Activated CD4-positive, alpha-beta T cell treated with anti-CD3 and anti-CD28 coated beads for 36 hours (primary cell): ENCODE results near the gene MAGEA11. TPM values are rescaled to one million over a fixed set of nuclear protein-coding genes. Genes with fewer than 3 reads are reported as not detected.
"Not testable (repeated sequence)": the region's sequence is repeated elsewhere in the genome, so short reads cannot be mapped to it uniquely, and the experiment has no call there.

Source experiments
- ATAC-seq: fragments of 200-7000 bp; cut with Tn5 transposase; one replicate; pipeline ENCODE4 v1.10.0; 2021; ENCODE audit warnings: mild to moderate bottlenecking, moderate library complexity
- CTCF ChIA-PET: fragments of 350-600 bp; sonication (Branson Sonifier 250); formaldehyde crosslinking; loops from one replicate; lab custom pipeline; 2021; ENCODE audit warnings: antibody characterized with exemption; lab: Charles Lee
- POLR2A ChIA-PET: fragments of 350-600 bp; sonication (Branson Sonifier 250); formaldehyde crosslinking; loops from one replicate; lab custom pipeline; 2021; ENCODE audit warnings: antibody characterized with exemption, inconsistent platforms; lab: Charles Lee
- DNase-seq: peaks from one replicate; pipeline ENCODE4 v3.0.0-alpha.2; 2020
- H3K27ac Mint-ChIP-seq: one replicate; pipeline ENCODE4 v1.8.0; 2021; ENCODE audit warnings: mixed read lengths
- H3K27me3 Mint-ChIP-seq: one replicate; pipeline ENCODE4 v1.8.0; 2021; ENCODE audit warnings: mixed read lengths
- H3K36me3 Mint-ChIP-seq: one replicate; pipeline ENCODE4 v1.8.0; 2021; ENCODE audit warnings: low read depth, mixed read lengths
- H3K4me1 Mint-ChIP-seq: one replicate; pipeline ENCODE4 v1.8.0; 2021; ENCODE audit warnings: mixed read lengths
- H3K4me3 Mint-ChIP-seq: one replicate; pipeline ENCODE4 v1.8.0; 2021; ENCODE audit warnings: mild to moderate bottlenecking, moderate library complexity, mixed read lengths
- H3K9me3 Mint-ChIP-seq: one replicate; pipeline ENCODE4 v1.8.0; 2021; ENCODE audit warnings: low read depth, mixed read lengths
- intact Hi-C, 2 experiments: fragments of 100-400 bp; cut with DNase I in 1 of 2; cut with micrococcal nuclease in 1 of 2; formaldehyde crosslinking; loops; one replicate each; pipeline versions ENCODE4 v1.14.2 to v1.15.1; 2022 to 2024; cut with DNase I, micrococcal nuclease
- total RNA-seq, 2 experiments: library from RNA; stranded (reverse); gene quantifications; one replicate each; pipeline ENCODE4 v1.2.3, GENCODE V29; 2021

The MAGEA11 gene
- total RNA-seq, 2 experiments from 2014 or later, result not detected

- ChIA-PET POLR2A (interaction anchor here (0.6 kb wide), 1 partner anchor 14 kb away, joined by 9 read pairs; no protein-coding TSS in a partner anchor), CTCF (no interaction called here)
- DNase-seq, result no peak
- intact Hi-C loops, result no loop called here
- H3K9me3 Mint-ChIP-seq, result peaks cover 4% of the 10 kb centered on the region
- no peak overlapping the region for H3K4me3 Mint-ChIP-seq
- no peaks in the 10 kb centered on the region for H3K4me1 Mint-ChIP-seq
- H3K27me3 Mint-ChIP-seq, result peaks cover 13% of the 10 kb centered on the region
- no peak overlapping the region for H3K27ac Mint-ChIP-seq
- H3K36me3 Mint-ChIP-seq, result no peaks in the 10 kb centered on the region
- no peak for ATAC-seq
Measured at GRCh38 chrX:149691794-149692193, 20.1 kb upstream of the MAGEA11 start.

- ATAC-seq, H3K27ac Mint-ChIP-seq, H3K4me3 Mint-ChIP-seq, DNase-seq, H3K4me1 Mint-ChIP-seq, H3K36me3 Mint-ChIP-seq, intact Hi-C loops, H3K9me3 Mint-ChIP-seq, CTCF ChIA-PET: not testable (repeated sequence)
- peaks cover 15% of the 10 kb centered on the region for H3K27me3 Mint-ChIP-seq
- POLR2A ChIA-PET, result interaction anchor here (0.6 kb wide), 1 partner anchor 13 kb away, joined by 9 read pairs; no protein-coding TSS in a partner anchor
Measured at GRCh38 chrX:149692686-149693272, 19.1 kb upstream of the MAGEA11 start.

DNA sequence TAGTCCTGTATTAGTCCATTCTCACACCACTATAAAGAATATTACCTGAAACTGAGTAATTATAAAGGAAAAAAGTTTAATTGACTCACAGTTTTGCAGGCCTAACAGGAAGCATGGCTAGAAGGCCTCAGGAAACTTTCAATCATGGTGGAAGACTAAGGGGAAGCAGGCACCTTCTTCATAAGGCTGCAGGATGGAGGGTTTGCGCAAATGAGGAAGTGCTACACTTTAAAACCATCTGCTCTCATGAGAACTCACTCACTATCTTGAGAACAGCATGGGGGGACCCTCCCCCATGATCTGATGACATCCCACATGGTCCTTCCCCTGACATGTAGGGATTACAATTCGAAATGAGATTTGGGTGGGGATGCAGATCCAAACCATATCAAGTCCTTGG lies 12.1 kb upstream of the MAGEA11 start:
- H3K36me3 Mint-ChIP-seq, result no peaks in the 10 kb centered on the region
- ChIA-PET CTCF (interaction anchor here (0.7 kb wide), 1 partner anchor 89 kb away, joined by 3 read pairs; no protein-coding TSS in a partner anchor), POLR2A (no interaction called here)
- ATAC-seq (no peak), DNase-seq (no peak)
- H3K27me3 Mint-ChIP-seq, result peaks cover 3% of the 10 kb centered on the region
- intact Hi-C loops, result no loop called here
- peaks cover 1% of the 10 kb centered on the region for H3K9me3 Mint-ChIP-seq
- no peak overlapping the region for H3K4me3 Mint-ChIP-seq
- H3K4me1 Mint-ChIP-seq, result no peaks in the 10 kb centered on the region
- H3K27ac Mint-ChIP-seq, result no peak overlapping the region

DNA sequence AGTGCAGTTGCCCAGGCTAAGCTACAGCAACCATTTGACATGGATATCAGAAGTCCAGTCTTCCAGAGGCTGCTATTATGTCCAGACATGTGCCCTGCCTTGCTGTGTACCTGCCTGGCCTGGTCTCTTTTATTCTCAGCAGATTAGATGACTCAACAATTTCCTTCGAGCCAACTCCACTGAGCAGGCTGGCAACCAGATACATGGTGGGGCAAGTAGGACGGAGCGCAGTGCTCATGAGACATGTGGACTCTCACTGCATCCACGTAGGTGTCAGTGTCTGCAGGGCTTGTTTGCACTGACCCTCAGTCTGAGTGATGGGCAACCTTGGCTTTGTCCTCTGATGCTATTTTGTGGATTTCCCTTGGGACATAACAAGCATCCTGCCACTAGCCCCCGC lies 7.2 kb upstream of the MAGEA11 start:
- Mint-ChIP-seq H3K36me3 (no peaks in the 10 kb centered on the region), H3K27ac (no peak overlapping the region), H3K9me3 (peaks cover 1% of the 10 kb centered on the region), H3K4me3 (no peak overlapping the region), H3K27me3 (peaks cover 3% of the 10 kb centered on the region), H3K4me1 (no peaks in the 10 kb centered on the region)
- ATAC-seq, result no peak
- POLR2A ChIA-PET, result no interaction called here
- CTCF ChIA-PET, result no interaction called here
- intact Hi-C loops, result no loop called here
- no peak for DNase-seq

DNA sequence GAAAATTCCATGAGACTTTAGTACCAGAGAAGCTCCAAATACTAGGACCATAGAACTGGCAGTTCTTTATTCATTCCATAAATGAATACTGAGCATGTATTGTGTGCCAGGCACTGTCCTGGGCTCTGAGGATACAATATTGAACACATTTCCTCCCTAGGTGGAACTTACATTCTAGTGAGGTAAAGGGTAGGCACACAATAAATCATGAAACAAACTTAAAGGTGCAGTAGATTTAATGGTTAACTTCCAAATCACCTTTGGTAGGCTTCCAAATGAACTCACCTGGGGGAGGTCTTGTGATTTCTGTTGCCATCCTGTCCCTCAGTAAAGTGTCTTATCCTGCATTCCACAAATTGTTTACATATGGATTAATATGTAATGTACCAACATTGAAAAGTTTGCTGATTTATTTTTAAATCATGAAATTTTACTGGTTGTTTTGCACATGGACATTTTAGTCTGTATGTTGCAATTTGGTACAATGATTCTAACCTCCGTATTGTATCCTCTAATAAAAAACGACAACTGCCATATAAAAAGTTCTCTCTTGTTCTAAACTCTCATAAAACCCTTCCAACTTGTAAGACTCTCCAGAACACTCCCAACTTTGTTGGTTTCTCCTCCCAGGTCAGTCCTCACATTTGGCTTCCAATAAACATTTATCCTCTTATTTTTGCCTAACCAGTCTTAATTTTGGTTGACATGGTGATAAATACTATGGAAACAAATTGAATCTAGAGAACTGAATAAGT lies 4.5 kb upstream of the MAGEA11 start:
- H3K27me3 Mint-ChIP-seq, result peaks cover 2% of the 10 kb centered on the region
- no peak overlapping the region for H3K27ac Mint-ChIP-seq
- H3K4me1 Mint-ChIP-seq, result no peaks in the 10 kb centered on the region
- H3K9me3 Mint-ChIP-seq, result no peaks in the 10 kb centered on the region
- no peak overlapping the region for H3K4me3 Mint-ChIP-seq
- no peak for DNase-seq
- CTCF ChIA-PET, result no interaction called here
- POLR2A ChIA-PET, result no interaction called here
- intact Hi-C loops, result no loop called here
- no peak for ATAC-seq
- no peaks in the 10 kb centered on the region for H3K36me3 Mint-ChIP-seq

- no peaks in the 10 kb centered on the region for H3K36me3 Mint-ChIP-seq
- POLR2A ChIA-PET, result no interaction called here
Measured at GRCh38 chrX:149712831-149713230, 971 bp downstream of the MAGEA11 start.

DNA sequence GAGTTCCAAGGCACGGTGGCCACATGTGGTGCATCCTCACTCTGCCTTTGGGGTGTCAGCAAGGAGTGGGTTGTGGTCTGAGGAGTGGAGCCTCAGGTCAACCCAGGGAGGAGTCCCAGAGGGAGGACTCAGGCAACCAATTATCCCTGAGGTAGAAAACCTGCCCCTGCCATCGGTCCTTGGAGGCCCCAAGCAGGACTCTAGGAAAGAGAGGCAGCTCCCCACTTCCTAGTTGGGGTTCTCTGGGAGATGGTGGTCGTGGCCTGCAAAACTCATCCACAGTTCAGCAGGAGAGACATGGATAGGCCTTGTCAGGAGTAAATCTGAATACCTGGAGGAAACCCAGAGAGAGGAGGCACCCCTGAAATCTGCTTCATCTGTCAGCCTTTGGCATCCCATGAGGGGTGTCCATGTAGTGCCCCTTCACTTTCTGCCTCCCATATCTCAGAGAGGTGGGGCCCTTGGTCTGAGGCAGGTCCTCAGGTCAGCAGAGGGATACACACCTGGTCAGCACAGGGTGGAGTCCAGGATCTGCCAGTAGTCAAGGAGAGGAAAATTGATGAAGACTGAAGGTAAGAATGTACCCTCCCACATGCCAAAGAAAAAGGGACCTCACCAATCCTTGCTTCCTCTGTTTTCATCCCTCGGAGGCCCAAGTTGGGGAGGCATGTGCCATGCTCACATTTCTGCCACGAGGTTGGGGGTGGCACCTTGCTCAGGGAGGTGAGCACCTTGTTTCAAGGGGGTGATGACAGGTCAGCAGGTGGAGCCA lies 1.6 kb downstream of the MAGEA11 start:
- Mint-ChIP-seq H3K4me3 (no peak overlapping the region), H3K9me3 (no peaks in the 10 kb centered on the region), H3K36me3 (no peaks in the 10 kb centered on the region), H3K4me1 (no peaks in the 10 kb centered on the region), H3K27me3 (no peaks in the 10 kb centered on the region), H3K27ac (no peak overlapping the region)
- ATAC-seq (no peak), DNase-seq (no peak)
- CTCF ChIA-PET, result no interaction called here
- POLR2A ChIA-PET, result no interaction called here
- intact Hi-C loops, result loop anchor here in 1 of 2 experiments (10.0 kb wide), 1 partner anchor 51 kb away; no protein-coding TSS in a partner anchor

More at GRCh38 chrX:149712831-149713230, 971 bp downstream of the MAGEA11 start:
- ATAC-seq, result no peak
- Mint-ChIP-seq H3K4me3 (no peak overlapping the region), H3K27ac (no peak overlapping the region), H3K9me3 (no peaks in the 10 kb centered on the region), H3K27me3 (no peaks in the 10 kb centered on the region), H3K4me1 (no peaks in the 10 kb centered on the region)
- CTCF ChIA-PET, result no interaction called here
- intact Hi-C loops, result loop anchor here in 1 of 2 experiments (10.0 kb wide), 1 partner anchor 52 kb away; no protein-coding TSS in a partner anchor
- no peak for DNase-seq

DNA sequence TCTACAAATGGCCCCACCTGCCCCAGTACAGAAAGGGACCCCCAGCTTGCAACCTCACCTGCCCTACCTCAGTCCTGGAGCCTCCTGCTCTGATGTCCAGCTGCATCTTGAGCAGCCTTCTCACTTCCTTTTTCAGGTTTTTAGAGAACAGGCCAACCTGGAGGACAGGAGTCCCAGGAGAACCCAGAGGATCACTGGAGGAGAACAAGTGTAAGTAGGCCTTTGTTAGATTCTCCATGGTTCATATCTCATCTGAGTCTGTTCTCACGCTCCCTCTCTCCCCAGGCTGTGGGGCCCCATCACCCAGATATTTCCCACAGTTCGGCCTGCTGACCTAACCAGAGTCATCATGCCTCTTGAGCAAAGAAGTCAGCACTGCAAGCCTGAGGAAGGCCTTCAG lies 3.6 kb downstream of the MAGEA11 start:
- ATAC-seq, result no peak
- H3K36me3 Mint-ChIP-seq, result no peaks in the 10 kb centered on the region
- H3K4me3 Mint-ChIP-seq, result no peak overlapping the region
- no peak overlapping the region for H3K27ac Mint-ChIP-seq
- intact Hi-C loops, result loop anchor here in 1 of 2 experiments (10.0 kb wide), 1 partner anchor 49 kb away; no protein-coding TSS in a partner anchor
- H3K9me3 Mint-ChIP-seq, result no peaks in the 10 kb centered on the region
- CTCF ChIA-PET, result no interaction called here
- H3K27me3 Mint-ChIP-seq, result no peaks in the 10 kb centered on the region
- POLR2A ChIA-PET, result no interaction called here
- no peaks in the 10 kb centered on the region for H3K4me1 Mint-ChIP-seq
- no peak for DNase-seq

- no peaks in the 10 kb centered on the region for H3K4me1 Mint-ChIP-seq
- CTCF ChIA-PET, result no interaction called here
- ATAC-seq, result no peak
- DNase-seq, result no peak
- no peaks in the 10 kb centered on the region for H3K36me3 Mint-ChIP-seq
- H3K27ac Mint-ChIP-seq, result no peak overlapping the region
- no peak overlapping the region for H3K4me3 Mint-ChIP-seq
- H3K9me3 Mint-ChIP-seq, result no peaks in the 10 kb centered on the region
- no peaks in the 10 kb centered on the region for H3K27me3 Mint-ChIP-seq
- POLR2A ChIA-PET, result no interaction called here
- intact Hi-C loops, result loop anchor here in 1 of 2 experiments (10.0 kb wide), 1 partner anchor 48 kb away; no protein-coding TSS in a partner anchor
Measured at GRCh38 chrX:149716632-149717031, 4.8 kb downstream of the MAGEA11 start.

DNA sequence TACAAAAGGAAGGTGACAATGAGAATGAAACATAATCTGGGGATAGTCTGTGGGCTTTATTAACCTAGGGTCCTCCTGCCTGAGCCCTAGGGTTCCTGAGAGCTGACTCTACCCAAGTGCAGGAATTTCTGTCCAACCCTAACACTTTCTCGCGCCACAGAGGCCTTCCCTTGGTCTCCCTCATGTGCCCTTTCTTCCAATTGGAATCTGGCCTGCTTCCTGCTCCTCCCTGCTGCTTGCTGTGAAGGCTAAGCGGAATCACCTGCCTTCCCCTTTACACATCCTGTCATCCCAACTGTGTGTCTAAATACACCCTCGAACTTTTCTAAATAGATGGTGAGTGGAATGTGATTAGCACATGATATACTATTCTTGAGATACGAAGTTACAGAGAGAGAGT lies 5.9 kb downstream of the MAGEA11 start:
- DNase-seq, result no peak
- Mint-ChIP-seq H3K36me3 (no peaks in the 10 kb centered on the region), H3K9me3 (no peaks in the 10 kb centered on the region), H3K4me3 (no peak overlapping the region), H3K27ac (no peak overlapping the region), H3K27me3 (no peaks in the 10 kb centered on the region), H3K4me1 (no peaks in the 10 kb centered on the region)
- intact Hi-C loops, result loop anchor here in 1 of 2 experiments (10.0 kb wide), 1 partner anchor 47 kb away; no protein-coding TSS in a partner anchor
- ATAC-seq, result no peak
- POLR2A ChIA-PET, result no interaction called here
- CTCF ChIA-PET, result no interaction called here

GRCh38 chrX:149718757-149719156 lies 6.9 kb downstream of the MAGEA11 start:
- intact Hi-C loops, result loop anchor here in 1 of 2 experiments (10.0 kb wide), 1 partner anchor 46 kb away; no protein-coding TSS in a partner anchor
- Mint-ChIP-seq H3K4me3 (no peak overlapping the region), H3K9me3 (no peaks in the 10 kb centered on the region), H3K27ac (no peak overlapping the region), H3K4me1 (no peaks in the 10 kb centered on the region), H3K27me3 (no peaks in the 10 kb centered on the region), H3K36me3 (no peaks in the 10 kb centered on the region)
- ChIA-PET CTCF (no interaction called here), POLR2A (no interaction called here)
- ATAC-seq (no peak), DNase-seq (no peak)
